ENCODE data around the gene NCAPH2.

Gene NCAPH2

GRCh38 chr22:50548921-50549790, 41.1 kb downstream of the NCAPH2 start:
- no peak for DNase-seq (ENCODE audit: low spot score)

DNA sequence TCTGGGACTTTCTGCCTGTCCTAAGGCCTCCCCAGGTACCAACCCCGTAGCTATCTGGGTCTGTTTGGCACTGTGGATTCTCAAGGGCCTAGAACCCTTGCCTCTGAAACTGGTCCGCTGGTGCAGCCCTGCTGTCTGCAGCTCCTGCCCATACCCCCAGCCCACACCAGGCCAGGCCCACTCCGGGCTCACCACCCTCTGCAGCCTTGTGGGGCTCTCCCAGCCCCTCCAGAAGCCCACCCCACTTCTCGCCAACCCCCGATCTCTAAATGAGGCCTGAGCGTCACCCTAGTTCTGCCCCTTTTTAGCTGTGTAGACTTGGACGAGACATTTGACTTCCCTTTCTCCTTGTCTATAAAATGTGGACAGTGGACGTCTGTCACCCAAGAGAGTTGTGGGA, 42.4 kb downstream of the NCAPH2 start:
- DNase-seq (ENCODE audit: low spot score), result no peak

DNA sequence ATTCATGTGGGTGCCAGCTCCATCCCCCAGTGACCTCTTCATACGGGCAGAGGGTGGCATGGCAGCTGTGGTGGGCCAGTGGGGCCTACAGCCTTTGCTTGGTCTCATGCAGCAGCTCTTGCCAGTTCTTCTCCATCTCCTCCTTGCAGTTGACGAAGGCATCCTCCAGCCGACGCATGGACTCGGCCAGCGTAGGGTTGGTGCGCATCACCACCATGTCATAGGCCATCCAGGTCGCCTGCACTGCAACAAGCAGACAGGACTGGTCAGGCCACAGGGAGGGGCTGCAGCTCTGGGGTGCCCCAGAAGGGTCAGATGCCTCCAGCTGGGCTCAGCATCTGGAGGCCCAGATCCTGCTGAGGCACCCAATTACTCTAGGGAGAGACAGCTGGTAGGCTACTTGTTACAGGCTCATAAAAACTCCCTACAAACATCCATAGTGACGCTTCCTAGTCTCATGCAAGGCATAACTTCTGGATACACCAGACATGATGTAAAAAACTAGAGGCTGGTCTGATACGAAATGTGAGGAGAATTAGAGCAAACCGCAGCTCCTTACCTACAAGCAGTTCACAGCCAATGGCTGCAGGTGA, 43.2 kb downstream of the NCAPH2 start:
- no peak for DNase-seq (ENCODE audit: low spot score)

DNA sequence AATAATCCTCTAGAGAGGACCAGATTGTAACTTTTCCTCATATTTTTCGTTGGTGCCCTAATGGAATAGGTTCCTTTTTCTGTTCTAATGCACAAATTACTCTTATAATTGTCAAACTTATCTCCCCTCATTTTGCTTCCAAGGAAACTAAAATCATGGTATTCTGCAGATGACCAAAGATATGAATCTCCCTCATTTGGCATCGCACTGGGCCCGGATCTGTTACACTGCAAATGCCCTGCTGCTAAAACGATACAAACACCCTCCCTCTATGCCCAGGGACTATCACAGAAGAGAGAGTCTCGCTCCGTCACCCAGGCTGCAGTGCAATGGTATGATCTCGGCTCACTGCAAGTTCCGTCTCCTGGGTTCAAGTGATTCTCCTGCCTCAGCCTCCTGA, 45.3 kb downstream of the NCAPH2 start:
- DNase-seq (ENCODE audit: low spot score), result no peak

- no peak for DNase-seq (ENCODE audit: low spot score)
Observed at GRCh38 chr22:50556703-50557102, 48.7 kb downstream of the NCAPH2 start.

DNA sequence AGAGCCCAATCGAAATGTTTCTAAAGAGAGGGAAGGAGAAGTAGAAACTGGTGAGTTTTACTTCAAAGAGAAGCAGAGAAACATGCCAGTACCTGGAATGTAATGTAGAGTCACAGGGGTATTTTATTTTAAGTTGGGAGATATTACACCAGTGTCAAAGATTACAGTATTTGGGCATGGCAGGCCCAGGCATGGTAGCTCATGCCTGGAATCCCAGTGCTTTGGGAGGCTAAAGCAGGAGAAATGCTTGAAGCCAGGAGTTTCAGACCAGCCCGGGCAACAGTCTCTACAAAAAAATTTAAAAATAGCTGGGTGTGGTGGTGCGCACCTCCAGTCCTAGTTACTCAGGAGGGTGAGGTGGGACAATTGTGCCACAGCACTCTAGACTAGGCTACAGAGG, 52.0 kb downstream of the NCAPH2 start:
- DNase-seq (ENCODE audit: low spot score), result no peak

DNA sequence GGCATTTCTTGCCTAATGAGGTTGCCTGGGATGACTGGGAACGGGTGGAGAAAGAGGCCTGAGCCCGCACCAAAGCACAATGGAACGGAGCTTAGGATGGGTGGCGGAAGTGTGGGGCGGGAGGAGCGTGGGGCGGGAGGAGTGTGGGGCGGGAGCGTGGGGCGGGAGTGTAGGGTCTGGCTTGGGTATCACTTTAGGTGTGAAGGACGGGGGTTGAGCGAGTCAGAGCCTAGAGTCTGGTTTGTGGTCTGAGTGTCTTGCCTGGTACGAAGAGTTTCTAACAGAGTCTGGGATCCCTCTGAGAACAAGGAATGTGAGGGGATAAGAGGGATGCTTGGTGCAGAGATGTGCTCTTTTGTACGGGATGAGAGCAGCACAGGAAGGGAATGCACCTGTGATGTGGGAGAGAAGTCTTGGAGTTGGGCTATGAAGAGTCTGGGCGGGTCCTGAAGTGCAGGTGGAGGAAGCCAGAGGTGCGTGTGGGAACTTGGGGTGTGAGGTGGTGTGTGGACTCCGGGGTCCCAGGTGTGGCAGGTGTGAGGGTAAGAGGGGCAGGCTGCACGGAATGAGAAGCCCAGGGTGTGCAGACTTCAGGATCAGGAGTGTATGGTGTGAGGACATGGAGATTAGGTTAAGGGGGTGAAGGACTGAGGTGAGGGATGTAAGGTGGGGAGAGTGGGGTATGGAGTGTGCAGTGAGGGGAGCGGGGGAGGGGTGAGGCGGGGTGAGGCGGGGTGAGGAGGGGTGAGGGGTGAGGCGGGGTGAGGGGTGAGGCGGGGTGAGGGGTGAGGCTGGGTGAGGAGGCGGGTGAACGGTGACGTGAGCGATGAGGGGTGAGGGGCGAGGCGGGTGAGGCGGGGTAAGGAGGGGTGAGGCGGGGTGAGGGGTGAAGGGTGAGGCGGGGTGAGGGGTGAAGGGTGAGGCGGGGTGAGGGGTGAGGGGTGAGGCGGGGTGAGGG, 53.7 kb downstream of the NCAPH2 start:
- no peak for DNase-seq (ENCODE audit: low spot score)

DNA sequence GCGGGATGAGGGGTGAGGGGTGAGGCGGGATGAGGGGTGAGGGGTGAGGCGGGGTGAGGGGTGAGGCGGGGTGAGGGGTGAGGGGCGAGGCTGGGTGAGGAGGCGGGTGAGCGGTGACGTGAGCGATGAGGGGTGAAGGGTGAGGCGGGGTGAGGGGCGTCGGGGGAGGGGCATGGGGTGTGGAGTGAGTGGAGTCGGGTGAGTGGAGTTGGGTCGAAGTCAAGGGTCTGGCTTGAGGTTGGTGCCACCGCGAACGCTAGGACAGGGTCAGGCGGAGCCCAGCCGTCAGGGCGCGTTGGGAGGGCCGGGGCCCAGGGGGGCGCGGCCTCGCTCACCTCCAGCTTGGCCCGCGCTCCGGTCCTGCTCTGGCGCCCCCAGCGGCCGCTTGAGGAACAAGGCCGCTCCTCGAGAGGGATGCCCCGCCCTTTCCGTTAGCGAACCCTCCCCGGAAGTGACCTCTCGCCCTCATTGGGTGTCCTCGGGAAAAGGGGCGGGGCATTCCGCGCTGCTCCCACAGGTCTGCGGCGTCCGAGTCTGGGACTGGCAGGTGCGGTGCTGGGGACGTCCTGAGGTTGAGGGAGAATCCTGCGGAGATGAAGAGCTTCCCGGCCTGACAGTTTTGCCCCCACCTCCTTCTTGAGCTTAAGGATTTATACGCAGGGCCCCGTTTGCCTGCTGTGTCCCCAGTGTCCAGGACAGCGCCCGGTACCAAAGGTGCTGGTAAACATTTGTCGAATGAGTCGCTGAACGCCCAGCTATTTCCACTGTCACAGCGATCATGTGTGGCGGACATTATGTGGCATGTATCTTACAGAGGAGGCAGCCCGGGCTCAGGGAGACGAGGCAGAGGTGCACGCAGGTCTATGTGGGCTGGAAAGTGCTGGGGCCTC, 54.7 kb downstream of the NCAPH2 start, which contains the start of gene SYCE3:
TSS of gene SYCE3 (minus strand) at position 397 of the 890 bp plus-strand sequence. CDS start 6,514 bp downstream, outside the sequence.
- peak; percentile 98 for DNase-seq (ENCODE audit: low spot score)

GRCh38 chr22:50563413-50564160, 55.6 kb downstream of the NCAPH2 start:
- DNase-seq (ENCODE audit: low spot score), result no peak

DNA sequence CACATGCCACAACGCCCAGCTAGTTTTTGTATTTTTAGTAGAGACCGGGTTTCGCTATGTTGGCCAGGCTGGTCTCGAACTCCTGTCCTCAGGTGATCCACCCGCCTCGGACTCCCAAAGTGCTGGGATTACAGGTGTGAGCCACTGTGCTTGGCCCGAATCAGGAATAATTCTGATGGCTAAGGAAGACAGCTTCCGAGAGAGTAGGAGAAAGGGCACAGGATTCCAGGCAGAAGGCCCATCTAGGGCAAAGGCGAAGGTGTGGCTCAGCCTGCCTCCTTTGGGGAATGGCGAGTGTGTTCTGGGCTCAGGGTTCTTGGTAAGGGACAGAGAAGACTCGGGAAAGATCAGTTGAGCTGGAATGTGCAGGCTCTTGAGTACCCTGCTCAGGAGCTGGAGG, 56.3 kb downstream of the NCAPH2 start:
- DNase-seq (ENCODE audit: low spot score), result no peak

DNA sequence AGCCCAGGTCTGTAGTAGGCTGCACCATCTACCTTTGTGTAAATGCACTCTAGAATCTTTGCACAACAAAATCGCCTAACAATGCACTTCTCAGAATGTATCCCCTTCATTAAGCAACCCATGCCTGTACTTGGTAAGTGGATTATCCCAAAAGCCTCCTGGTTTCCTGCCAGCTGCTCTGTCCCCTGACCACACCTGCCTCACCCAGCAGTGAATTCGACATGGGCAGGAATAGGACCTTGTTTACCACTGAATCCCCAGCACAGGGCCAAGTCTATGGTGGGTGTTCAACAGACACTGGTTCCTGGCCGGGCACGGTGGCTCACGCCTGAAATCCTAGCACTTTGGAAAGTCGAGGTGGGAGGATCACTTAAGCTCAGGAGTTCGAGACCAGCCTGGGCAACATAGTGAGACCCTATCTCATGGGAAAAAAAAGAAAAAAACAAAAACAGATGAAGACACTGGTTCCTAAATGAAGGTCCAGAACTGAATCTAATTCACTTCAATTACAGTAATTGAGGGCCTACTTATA, 59.8 kb downstream of the NCAPH2 start:
- no peak for DNase-seq (ENCODE audit: low spot score)

DNA sequence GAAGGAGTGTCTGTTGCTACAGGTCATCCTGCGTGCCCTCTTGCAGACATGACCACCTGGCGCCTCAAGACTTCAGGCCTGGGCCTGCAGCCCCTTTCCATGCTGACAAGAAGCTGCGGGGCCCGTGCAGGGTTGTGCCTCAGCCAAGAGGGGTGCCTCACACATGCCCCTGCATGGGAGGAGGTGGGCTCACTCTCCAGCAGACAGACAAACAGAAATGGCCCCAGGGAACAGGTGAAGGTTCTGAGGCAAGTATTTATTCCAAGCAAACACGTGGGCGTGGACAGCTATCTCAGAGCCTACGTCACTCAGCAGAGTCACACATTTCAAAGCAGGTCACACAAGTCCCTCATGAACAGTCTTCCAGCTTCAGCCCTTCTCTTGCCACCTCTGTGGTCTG, 60.6 kb downstream of the NCAPH2 start:
- no peak for DNase-seq (ENCODE audit: low spot score)

- DNase-seq (ENCODE audit: low spot score), result no peak
Observed at GRCh38 chr22:50569041-50569459, 61.0 kb downstream of the NCAPH2 start.

DNA sequence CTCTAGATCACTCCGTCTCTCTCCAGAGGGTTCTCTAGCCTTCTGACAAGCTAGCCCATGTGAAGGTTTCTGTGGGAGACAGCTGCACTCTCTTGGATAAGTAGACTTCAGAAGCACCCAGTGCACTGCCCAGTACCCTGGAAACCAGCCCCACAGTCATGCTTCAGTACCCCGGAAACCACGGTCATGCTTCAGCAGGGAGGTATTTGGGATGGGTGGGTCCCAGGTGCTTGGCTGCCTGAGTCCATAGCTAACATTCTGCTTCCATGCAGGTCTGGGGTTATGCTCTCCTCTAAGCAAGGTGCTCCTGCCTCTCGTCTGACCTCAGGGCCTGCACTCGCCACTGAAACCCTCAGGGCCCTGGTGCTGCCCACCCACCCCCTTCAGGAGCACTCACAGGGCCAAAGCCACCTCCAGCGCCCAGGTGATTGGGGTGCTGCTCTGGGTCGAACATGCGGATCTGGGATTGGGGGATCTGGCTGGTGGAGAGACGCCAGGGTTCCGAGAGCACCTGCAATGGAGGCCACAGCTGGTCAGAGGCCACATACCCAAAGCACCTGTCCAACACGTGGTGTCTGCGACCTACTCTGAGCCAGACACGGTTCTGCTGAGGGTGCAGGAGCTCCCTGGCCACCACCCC, 62.0 kb downstream of the NCAPH2 start:
- DNase-seq (ENCODE audit: low spot score), result no peak

DNA sequence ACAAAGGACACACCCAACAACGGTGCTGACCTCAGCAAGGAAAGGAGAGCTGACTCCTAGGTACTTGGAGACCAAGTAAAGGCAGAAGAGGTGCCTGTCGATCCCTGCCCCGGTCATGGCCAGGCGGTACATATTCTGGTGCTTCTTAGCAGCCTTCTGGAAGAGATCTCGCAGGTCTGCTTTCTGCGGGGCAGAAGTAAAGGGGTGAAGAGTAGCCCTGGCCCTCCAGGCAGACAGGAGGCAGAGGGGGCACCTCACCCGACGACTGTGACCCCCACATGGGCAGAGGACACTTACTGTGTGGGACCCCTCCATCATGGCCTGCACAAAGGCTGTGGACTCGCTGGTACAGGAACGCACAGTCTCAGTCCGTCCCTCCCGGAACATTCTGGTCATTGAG, 62.8 kb downstream of the NCAPH2 start:
- no peak for DNase-seq (ENCODE audit: low spot score)

DNA sequence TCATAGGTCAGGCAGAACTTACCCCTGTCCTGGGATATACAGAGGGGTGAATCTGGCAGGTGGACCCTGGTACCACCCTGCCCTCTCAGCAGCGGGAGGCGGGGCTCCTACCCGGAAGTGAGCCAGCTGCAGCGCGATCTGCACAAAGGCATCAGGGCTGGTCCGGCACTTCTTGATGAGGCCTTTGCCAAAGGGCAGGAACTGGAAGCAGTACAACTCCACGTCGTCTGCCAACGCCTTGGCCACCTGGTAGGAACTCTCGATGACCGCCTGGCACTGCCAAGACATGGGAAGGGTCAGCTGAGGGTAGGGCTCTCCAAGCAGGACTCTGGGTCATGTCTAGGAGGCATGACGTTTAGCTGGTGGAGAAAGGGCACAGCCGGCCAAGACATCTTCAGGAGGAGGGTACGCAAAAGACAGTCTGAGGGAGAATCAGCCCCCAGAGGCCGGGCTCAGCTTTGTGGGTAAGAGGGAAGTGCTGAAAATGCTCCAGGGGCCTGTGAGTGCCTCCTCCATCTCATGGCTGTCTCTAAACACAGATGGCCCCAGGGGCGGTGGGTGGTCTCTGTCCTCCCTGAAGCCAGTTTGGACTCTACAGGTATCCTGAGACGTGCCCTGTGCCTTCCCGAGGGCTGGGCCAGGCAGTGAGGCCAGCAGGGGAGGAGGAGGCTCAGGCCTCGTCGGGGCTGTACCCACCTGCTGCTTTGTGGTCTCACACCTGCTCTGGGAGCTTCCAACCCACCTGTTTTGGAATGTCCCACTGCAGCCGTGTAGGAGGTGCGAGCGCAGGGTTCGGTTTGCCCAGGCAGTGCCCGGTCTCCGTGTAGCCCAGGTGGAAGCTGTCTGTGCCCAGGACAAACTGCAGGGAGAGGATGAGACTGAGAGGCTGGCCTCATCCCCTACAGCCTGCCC, 63.5 kb downstream of the NCAPH2 start:
- no peak for DNase-seq (ENCODE audit: low spot score)

DNA sequence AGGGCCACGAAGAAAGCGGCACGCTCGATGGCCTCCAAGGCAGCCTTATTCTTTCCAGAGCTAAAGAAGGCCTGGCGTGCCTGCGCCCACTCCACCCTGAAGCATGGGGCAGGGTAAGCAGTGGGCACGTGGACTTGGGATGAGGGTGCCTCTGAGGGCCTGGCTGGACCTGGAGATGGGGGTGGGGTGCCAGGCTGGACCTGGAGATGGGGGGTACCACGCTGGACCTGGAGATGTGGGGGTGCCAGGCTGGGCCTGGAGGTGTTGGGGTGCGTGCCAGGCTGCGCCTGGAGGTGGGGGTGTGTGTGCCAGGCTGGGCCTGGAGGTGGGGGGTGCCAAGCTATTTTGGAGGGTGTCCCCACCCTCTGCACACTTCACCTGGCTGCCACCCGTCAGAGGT, 64.9 kb downstream of the NCAPH2 start:
- no peak for DNase-seq (ENCODE audit: low spot score)

DNA sequence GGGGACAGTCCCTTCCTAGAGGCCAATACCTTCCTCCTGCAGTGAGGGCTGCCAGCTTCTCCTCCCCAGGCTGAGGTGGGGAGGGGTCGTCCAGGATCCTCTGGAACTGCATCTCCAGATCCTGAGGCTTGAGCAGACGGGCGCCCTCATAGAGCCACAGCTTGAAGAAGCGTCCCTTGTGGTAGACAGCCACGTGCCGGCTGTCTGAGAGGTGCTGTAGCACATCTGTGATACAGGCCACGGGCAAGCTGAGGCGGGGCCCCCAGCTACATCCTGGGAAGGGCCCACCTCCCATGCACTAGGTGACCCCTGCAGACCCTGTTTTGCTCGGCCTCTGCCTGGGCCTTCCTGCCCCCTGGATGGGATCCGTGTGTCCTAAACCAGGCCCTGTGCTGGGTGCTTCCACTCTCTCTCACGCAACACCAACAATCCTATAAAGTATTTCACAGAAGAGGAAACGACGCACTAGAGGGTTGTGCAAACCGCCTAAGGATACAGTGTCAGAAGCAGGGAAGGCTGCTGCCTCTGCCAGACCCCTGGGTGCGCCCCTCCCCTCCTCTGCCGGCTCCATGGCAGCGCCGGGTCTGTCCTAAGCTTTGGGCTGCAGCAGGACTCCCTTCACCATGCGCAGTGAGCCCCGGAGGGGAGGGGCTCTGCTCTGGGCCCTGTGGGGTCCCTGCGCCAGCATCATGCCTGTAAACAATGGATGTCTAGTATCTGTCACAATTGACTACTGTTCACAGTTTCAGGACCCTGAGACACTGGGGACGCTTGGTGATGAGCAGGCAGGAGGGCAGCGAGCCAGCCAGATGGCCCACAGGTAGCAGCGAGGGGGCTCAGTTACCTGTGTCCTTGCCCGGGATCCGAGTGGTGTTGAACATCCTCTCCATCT, 65.7 kb downstream of the NCAPH2 start:
- DNase-seq (ENCODE audit: low spot score), result no peak

Measured in hematopoietic multipotent progenitor cell treated with erythropoietin and hydrocortisone succinate and interleukin-3 and kit ligand, for 15 days (in vitro differentiated cells).